Measurements from ENCODE around the gene ARHGEF6. TPM values are rescaled to one million over a fixed set of nuclear protein-coding genes. Genes with fewer than 3 reads are reported as not detected.

Gene ARHGEF6
- total RNA-seq, 2 experiments from 2014 or later = 44.5 to 53.6 TPM

GRCh38 chrX:136650811-136651210 is 129.9 kb downstream of the ARHGEF6 start:
- Mint-ChIP-seq H3K9me3 (ENCODE audit: low read depth) (no peaks in the 10 kb centered on the region), H3K27me3 (no peaks in the 10 kb centered on the region), H3K27ac (peak overlapping the region; percentile 100), H3K4me1 (peaks cover 40% of the 10 kb centered on the region), H3K36me3 (ENCODE audit: low read depth) (peaks cover 77% of the 10 kb centered on the region), H3K4me3 (peak overlapping the region; percentile 96)
- ChIA-PET POLR2A (interaction anchor here (1.3 to 1.7 kb wide), 2 partner anchors 31 to 66 kb away, joined by 4 to 5 read pairs; no protein-coding TSS in a partner anchor), CTCF (interaction anchor here (1.0 to 1.8 kb wide), 5 partner anchors 15 to 44 kb away, joined by 3 to 9 read pairs (median 5); no protein-coding TSS in a partner anchor)
- no peak for ATAC-seq
- peak; percentile 51 for DNase-seq
- intact Hi-C loops (cut with DNase I, micrococcal nuclease) = loop anchor here (5.0 to 10.0 kb wide), 3 partner anchors 64 to 1126 kb away; partner anchors contain the start of gene INTS6L (in 1 of the 2)

GRCh38 chrX:136647677-136648360 is 132.9 kb downstream of the ARHGEF6 start, which contains the start of gene CD40LG:
Gene CD40LG, plus strand, starts transcription at chrX:136648158. Its CDS starts 91 bp downstream, at chrX:136648249.
- ChIA-PET CTCF (interaction anchor here (3.7 kb wide), 1 partner anchor 12 kb away, joined by 16 read pairs; no protein-coding TSS in a partner anchor), POLR2A (interaction anchor here (1.2 kb wide), 1 partner anchor 233 kb away, joined by 3 read pairs; the partner anchor contains the start of gene RBMX)
- Mint-ChIP-seq H3K27ac (peak within 1 kb of the TSS; percentile 100), H3K36me3 (ENCODE audit: low read depth) (peaks cover 47% of the 10 kb centered on the region), H3K4me3 (peak within 1 kb of the TSS; percentile 96), H3K9me3 (ENCODE audit: low read depth) (no peaks in the 10 kb centered on the region), H3K4me1 (peaks cover 50% of the 10 kb centered on the region), H3K27me3 (no peaks in the 10 kb centered on the region)
- intact Hi-C loops (cut with DNase I, micrococcal nuclease) = loop anchor here (1.0 to 5.0 kb wide), 5 partner anchors 21 to 151 kb away; partner anchors contain the start of gene HTATSF1 (in 1 of the 2)
- ATAC-seq (peak; percentile 42), DNase-seq (peak; percentile 68)

- Mint-ChIP-seq H3K27ac (peak overlapping the region; percentile 100), H3K36me3 (ENCODE audit: low read depth) (peaks cover 40% of the 10 kb centered on the region), H3K9me3 (ENCODE audit: low read depth) (no peaks in the 10 kb centered on the region), H3K4me3 (peak overlapping the region; percentile 96), H3K4me1 (peaks cover 57% of the 10 kb centered on the region), H3K27me3 (no peaks in the 10 kb centered on the region)
- ATAC-seq = peak; percentile 60
- CTCF ChIA-PET = interaction anchor here (0.7 to 3.7 kb wide), 10 partner anchors 9 to 75 kb away, joined by 3 to 16 read pairs (median 3); no protein-coding TSS in a partner anchor
- intact Hi-C loops (cut with DNase I, micrococcal nuclease) = loop anchor here (1.0 to 5.0 kb wide), 6 partner anchors 11 to 149 kb away; partner anchors contain the start of gene HTATSF1 (in 1 of the 2)
- peak; percentile 84 for DNase-seq
- POLR2A ChIA-PET = interaction anchor here (0.5 to 1.8 kb wide), 5 partner anchors 11 to 234 kb away, joined by 3 to 8 read pairs (median 3); partner anchors contain the start of gene RBMX
These were observed 134.0 kb downstream of the ARHGEF6 start for GRCh38 chrX:136646602-136647239.

GRCh38 chrX:136643243-136643642 is 137.5 kb downstream of the ARHGEF6 start:
- H3K27ac Mint-ChIP-seq = peak overlapping the region; percentile 62

GRCh38 chrX:136639506-136640176 is 141.1 kb downstream of the ARHGEF6 start:
- peak overlapping the region; percentile 88 for H3K27ac Mint-ChIP-seq
- peak overlapping the region; percentile 75 for H3K4me3 Mint-ChIP-seq
- POLR2A ChIA-PET = interaction anchor here (1.1 to 1.3 kb wide), 2 partner anchors 10 to 20 kb away, joined by 3 read pairs; no protein-coding TSS in a partner anchor
- peaks cover 87% of the 10 kb centered on the region for H3K4me1 Mint-ChIP-seq
- H3K9me3 Mint-ChIP-seq (ENCODE audit: low read depth) = no peaks in the 10 kb centered on the region
- peaks cover 7% of the 10 kb centered on the region for H3K36me3 Mint-ChIP-seq (ENCODE audit: low read depth)
- ATAC-seq = peak; percentile 17
- DNase-seq = peak; percentile 37
- CTCF ChIA-PET = no interaction called here
- intact Hi-C loops (cut with DNase I, micrococcal nuclease) = no loop called here
- no peaks in the 10 kb centered on the region for H3K27me3 Mint-ChIP-seq

More at GRCh38 chrX:136643243-136643642, 137.5 kb downstream of the ARHGEF6 start:
- ChIA-PET POLR2A (no interaction called here), CTCF (no interaction called here)
- no peak for ATAC-seq
- Mint-ChIP-seq H3K9me3 (ENCODE audit: low read depth) (no peaks in the 10 kb centered on the region), H3K36me3 (ENCODE audit: low read depth) (peaks cover 9% of the 10 kb centered on the region), H3K27me3 (no peaks in the 10 kb centered on the region), H3K4me3 (peak overlapping the region; percentile 75), H3K4me1 (peaks cover 85% of the 10 kb centered on the region)
- intact Hi-C loops (cut with DNase I, micrococcal nuclease) = no loop called here
- DNase-seq = no peak

GRCh38 chrX:136636121-136636520 is 144.6 kb downstream of the ARHGEF6 start:
- no peaks in the 10 kb centered on the region for H3K9me3 Mint-ChIP-seq (ENCODE audit: low read depth)
- peak overlapping the region; percentile 92 for H3K27ac Mint-ChIP-seq
- peak overlapping the region; percentile 64 for H3K4me3 Mint-ChIP-seq
- peaks cover 3% of the 10 kb centered on the region for H3K36me3 Mint-ChIP-seq (ENCODE audit: low read depth)
- ChIA-PET CTCF (interaction anchor here (1.1 to 2.8 kb wide), 3 partner anchors 10 to 28 kb away, joined by 3 to 16 read pairs (median 4); no protein-coding TSS in a partner anchor), POLR2A (interaction anchor here (1.0 to 1.3 kb wide), 2 partner anchors 16 to 17 kb away, joined by 4 read pairs; no protein-coding TSS in a partner anchor)
- intact Hi-C loops (cut with DNase I, micrococcal nuclease) = no loop called here
- no peak for ATAC-seq
- H3K4me1 Mint-ChIP-seq = peaks cover 80% of the 10 kb centered on the region
- no peak for DNase-seq
- H3K27me3 Mint-ChIP-seq = no peaks in the 10 kb centered on the region

GRCh38 chrX:136635235-136635634 is 145.5 kb downstream of the ARHGEF6 start:
- CTCF ChIA-PET = interaction anchor here (0.7 to 2.8 kb wide), 6 partner anchors 11 to 138 kb away, joined by 3 to 16 read pairs (median 4); no protein-coding TSS in a partner anchor
- Mint-ChIP-seq H3K27ac (peak overlapping the region; percentile 92), H3K9me3 (ENCODE audit: low read depth) (no peaks in the 10 kb centered on the region), H3K27me3 (no peaks in the 10 kb centered on the region), H3K4me1 (peaks cover 83% of the 10 kb centered on the region), H3K4me3 (peak overlapping the region; percentile 64), H3K36me3 (ENCODE audit: low read depth) (peaks cover 3% of the 10 kb centered on the region)
- POLR2A ChIA-PET = interaction anchor here (0.6 to 1.3 kb wide), 5 partner anchors 9 to 40 kb away, joined by 3 to 7 read pairs (median 4); no protein-coding TSS in a partner anchor
- intact Hi-C loops (cut with DNase I, micrococcal nuclease) = loop anchor here (1.0 to 2.0 kb wide), 2 partner anchors 11 to 14 kb away; no protein-coding TSS in a partner anchor
- ATAC-seq = peak; percentile 79
- no peak for DNase-seq

- peaks cover 85% of the 10 kb centered on the region for H3K4me1 Mint-ChIP-seq
- ChIA-PET CTCF (no interaction called here), POLR2A (no interaction called here)
- H3K27me3 Mint-ChIP-seq = no peaks in the 10 kb centered on the region
- intact Hi-C loops (cut with DNase I, micrococcal nuclease) = no loop called here
- H3K36me3 Mint-ChIP-seq (ENCODE audit: low read depth) = peaks cover 3% of the 10 kb centered on the region
- DNase-seq = no peak
- H3K27ac Mint-ChIP-seq = peak overlapping the region; percentile 52
- H3K4me3 Mint-ChIP-seq = no peak overlapping the region
- ATAC-seq = no peak
- no peaks in the 10 kb centered on the region for H3K9me3 Mint-ChIP-seq (ENCODE audit: low read depth)
These were observed 149.9 kb downstream of the ARHGEF6 start for GRCh38 chrX:136630881-136631280.

GRCh38 chrX:136629084-136629750 is 151.5 kb downstream of the ARHGEF6 start:
- ChIA-PET POLR2A (interaction anchor here (1.2 kb wide), 1 partner anchor 28 kb away, joined by 5 read pairs; no protein-coding TSS in a partner anchor), CTCF (interaction anchor here (0.9 to 1.4 kb wide), 3 partner anchors 9 to 48 kb away, joined by 3 to 4 read pairs (median 4); no protein-coding TSS in a partner anchor)
- no peak for DNase-seq
- H3K4me3 Mint-ChIP-seq = no peak overlapping the region
- H3K36me3 Mint-ChIP-seq (ENCODE audit: low read depth) = peaks cover 6% of the 10 kb centered on the region
- H3K27ac Mint-ChIP-seq = peak overlapping the region; percentile 84
- peaks cover 87% of the 10 kb centered on the region for H3K4me1 Mint-ChIP-seq
- ATAC-seq = no peak
- intact Hi-C loops (cut with DNase I, micrococcal nuclease) = no loop called here
- no peaks in the 10 kb centered on the region for H3K27me3 Mint-ChIP-seq
- H3K9me3 Mint-ChIP-seq (ENCODE audit: low read depth) = no peaks in the 10 kb centered on the region

GRCh38 chrX:136627409-136627808 is 153.3 kb downstream of the ARHGEF6 start:
- POLR2A ChIA-PET = interaction anchor here (0.6 to 3.1 kb wide), 6 partner anchors 10 to 66 kb away, joined by 3 to 20 read pairs (median 4); no protein-coding TSS in a partner anchor
- H3K36me3 Mint-ChIP-seq (ENCODE audit: low read depth) = peaks cover 8% of the 10 kb centered on the region
- peak overlapping the region; percentile 93 for H3K27ac Mint-ChIP-seq
- H3K27me3 Mint-ChIP-seq = no peaks in the 10 kb centered on the region
- CTCF ChIA-PET = interaction anchor here (2.2 kb wide), 1 partner anchor 25 kb away, joined by 6 read pairs; no protein-coding TSS in a partner anchor
- ATAC-seq (peak; percentile 81), DNase-seq (peak; percentile 51)
- intact Hi-C loops (cut with DNase I, micrococcal nuclease) = loop anchor here (1.0 to 2.0 kb wide), 6 partner anchors 10 to 43 kb away; no protein-coding TSS in a partner anchor
- H3K9me3 Mint-ChIP-seq (ENCODE audit: low read depth) = no peaks in the 10 kb centered on the region
- H3K4me1 Mint-ChIP-seq = peaks cover 89% of the 10 kb centered on the region
- H3K4me3 Mint-ChIP-seq = no peak overlapping the region

Data from activated CD4-positive, alpha-beta T cell treated with anti-CD3 and anti-CD28 coated beads for 36 hours (primary cell).